ENCODE results near the gene DPRX. TPM values are rescaled to one million over a fixed set of nuclear protein-coding genes. Genes with fewer than 3 reads are reported as not detected.
A peak's percentile ranks its signal among the peaks of the same experiment; 100 is the strongest.

The DPRX gene
- total and polyA plus RNA-seq, 2 of the 13 experiments (the other 11 are each of a cell fraction or from before 2014, with no cell fraction given) = not detected

DNA sequence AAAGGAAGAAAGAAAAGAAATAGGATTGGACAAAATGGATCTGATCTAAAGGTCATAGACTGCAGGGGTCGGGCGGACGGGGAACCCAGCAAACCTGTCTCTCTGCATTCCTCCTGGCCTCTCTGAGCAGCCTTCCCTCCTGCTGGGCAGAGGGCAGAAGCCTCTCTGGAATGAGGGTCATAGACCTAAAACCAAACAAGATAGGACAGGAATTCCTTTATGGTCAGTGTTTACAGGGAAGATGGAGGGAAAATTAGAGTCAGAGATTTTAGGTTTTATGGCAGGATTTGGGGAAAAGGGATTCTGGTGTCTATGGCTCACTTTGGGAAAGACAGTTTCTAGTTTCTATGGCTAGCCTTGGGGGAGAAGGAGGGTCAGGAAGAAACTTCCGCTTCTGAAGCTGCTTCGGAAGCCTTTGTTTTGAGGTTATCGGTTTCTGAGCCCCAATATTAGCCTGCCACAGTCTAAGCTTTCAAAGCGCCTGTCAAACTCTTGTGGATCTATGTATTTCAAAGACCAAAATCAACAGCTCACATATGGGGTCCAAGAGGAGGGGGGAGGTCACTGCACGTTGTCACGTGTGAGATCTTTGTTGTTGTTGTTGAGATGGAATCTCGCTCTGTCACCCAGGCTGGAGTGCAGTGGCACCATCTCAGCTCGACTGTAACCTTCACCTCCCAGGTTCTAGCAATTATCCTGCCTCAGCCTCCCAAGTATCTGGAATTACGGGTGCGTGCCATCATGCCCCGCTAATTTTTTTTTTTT is 18.9 kb upstream of the DPRX start (continued):
- TF ChIP-seq ARID5B (CRISPR knock-in tag; IDR thresholded peaks at IDR 0.05) (peak; percentile 25; the same call in 1 of the 2 replicates), SOX13 (IDR thresholded peaks at IDR 0.05) (no peak), SOX13 (CRISPR knock-in tag; conservative IDR thresholded peaks at IDR 0.05 in 1 of 2, IDR thresholded peaks at IDR 0.05 in 1 of 2) (peak in 1 of 2 experiments; percentile 35; a peak in 1 of 4 replicates), ATM (IDR thresholded peaks at IDR 0.05; ENCODE audit: borderline replicate concordance) (no peak), RFX3 (CRISPR knock-in tag; IDR thresholded peaks at IDR 0.05) (no peak), FOXP1 (IDR thresholded peaks at IDR 0.05) (no peak), FOXP1 (CRISPR knock-in tag; IDR thresholded peaks at IDR 0.05) (peak; percentile 9; the same call in 1 of the 2 replicates), GFI1 (CRISPR knock-in tag; IDR thresholded peaks at IDR 0.05; ENCODE audit: borderline replicate concordance) (peak; percentile 79), ARHGAP35 (CRISPR knock-in tag; IDR thresholded peaks at IDR 0.05; ENCODE audit: borderline replicate concordance) (no peak), ZNF816 (CRISPR knock-in tag; IDR thresholded peaks at IDR 0.05; ENCODE audit: borderline replicate concordance) (no peak), ZBTB7B (CRISPR knock-in tag; IDR thresholded peaks at IDR 0.05) (no peak), ZNF512 (CRISPR knock-in tag; IDR thresholded peaks at IDR 0.05) (no peak), EZH2 (conservative IDR thresholded peaks at IDR 0.05; ENCODE audit: low read depth, low read length) (no peak), ZFP36L1 (CRISPR knock-in tag; IDR thresholded peaks at IDR 0.05) (no peak), PHF21A (CRISPR knock-in tag; IDR thresholded peaks at IDR 0.05) (peak; percentile 31; the same call in 1 of the 2 replicates), ZNF33A (CRISPR knock-in tag; IDR thresholded peaks at IDR 0.05; ENCODE audit: borderline replicate concordance) (no peak), ZNF33B (CRISPR knock-in tag; IDR thresholded peaks at IDR 0.05) (no peak), PAXIP1 (CRISPR knock-in tag; conservative IDR thresholded peaks at IDR 0.05) (peak; percentile 64; the same call in 1 of the 2 replicates)
- TF ChIP-seq, protein P1, sequence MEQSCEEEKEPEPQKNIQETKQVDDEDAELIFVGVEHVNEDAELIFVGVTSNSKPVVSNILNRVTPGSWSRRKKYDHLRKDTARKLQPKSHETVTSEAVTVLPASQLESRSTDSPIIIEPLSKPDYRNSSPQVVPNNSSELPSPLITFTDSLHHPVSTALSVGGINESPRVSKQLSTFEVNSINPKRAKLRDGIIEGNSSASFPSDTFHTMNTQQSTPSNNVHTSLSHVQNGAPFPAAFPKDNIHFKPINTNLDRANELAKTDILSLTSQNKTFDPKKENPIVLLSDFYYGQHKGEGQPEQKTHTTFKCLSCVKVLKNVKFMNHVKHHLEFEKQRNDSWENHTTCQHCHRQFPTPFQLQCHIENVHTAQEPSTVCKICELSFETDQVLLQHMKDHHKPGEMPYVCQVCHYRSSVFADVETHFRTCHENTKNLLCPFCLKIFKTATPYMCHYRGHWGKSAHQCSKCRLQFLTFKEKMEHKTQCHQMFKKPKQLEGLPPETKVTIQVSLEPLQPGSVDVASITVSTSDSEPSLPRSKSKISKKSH (CRISPR knock-in tag; IDR thresholded peaks at IDR 0.05; ENCODE audit: borderline replicate concordance) = no peak
